Measurements from ENCODE around the gene OGDH.

Gene OGDH

DNA sequence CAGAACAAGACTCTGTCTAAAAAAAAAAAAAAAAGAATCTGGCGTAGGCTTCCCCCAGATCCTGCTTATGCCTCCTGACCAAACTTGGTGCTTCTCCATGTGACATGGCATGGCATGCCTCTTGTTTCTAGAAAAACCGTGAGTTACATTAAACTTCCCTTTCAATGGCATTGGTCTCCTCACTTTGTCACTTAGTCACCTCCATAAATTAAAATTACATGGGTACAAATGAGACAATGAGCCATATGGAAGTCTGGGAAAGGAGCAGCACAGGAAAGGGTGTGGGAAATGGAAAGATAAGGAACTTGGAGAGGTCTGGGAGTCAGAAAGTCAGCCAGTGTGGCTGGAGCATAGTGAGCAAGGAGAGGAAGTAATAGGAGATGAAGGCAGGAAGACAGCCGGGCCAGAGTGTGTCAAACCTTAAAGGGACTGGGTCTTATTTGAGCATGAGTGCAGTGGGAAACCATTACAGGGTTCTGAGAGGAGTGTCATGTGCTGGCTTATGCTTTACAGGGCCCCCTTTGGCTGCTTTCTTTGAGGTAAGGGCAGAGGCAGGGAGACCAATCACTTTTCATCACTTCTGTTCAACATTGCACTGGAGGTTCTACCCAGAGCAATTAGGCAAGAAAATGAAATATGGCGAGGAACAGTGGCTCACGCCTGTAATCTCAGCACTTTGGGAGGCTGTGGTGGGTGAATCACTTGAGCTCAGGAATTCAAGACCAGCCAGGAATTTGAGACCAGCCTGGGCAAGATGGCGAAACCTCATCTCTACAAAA lies 120.9 kb downstream of the OGDH start:
- no peak for TF ChIP-seq TAF1 (IDR thresholded peaks at IDR 0.05; ENCODE audit: borderline replicate concordance, insufficient read depth, low read length)
- TF ChIP-seq SIN3A (IDR thresholded peaks at IDR 0.05; ENCODE audit: borderline replicate concordance, insufficient read depth, low read length) = no peak
- TF ChIP-seq, protein P1, sequence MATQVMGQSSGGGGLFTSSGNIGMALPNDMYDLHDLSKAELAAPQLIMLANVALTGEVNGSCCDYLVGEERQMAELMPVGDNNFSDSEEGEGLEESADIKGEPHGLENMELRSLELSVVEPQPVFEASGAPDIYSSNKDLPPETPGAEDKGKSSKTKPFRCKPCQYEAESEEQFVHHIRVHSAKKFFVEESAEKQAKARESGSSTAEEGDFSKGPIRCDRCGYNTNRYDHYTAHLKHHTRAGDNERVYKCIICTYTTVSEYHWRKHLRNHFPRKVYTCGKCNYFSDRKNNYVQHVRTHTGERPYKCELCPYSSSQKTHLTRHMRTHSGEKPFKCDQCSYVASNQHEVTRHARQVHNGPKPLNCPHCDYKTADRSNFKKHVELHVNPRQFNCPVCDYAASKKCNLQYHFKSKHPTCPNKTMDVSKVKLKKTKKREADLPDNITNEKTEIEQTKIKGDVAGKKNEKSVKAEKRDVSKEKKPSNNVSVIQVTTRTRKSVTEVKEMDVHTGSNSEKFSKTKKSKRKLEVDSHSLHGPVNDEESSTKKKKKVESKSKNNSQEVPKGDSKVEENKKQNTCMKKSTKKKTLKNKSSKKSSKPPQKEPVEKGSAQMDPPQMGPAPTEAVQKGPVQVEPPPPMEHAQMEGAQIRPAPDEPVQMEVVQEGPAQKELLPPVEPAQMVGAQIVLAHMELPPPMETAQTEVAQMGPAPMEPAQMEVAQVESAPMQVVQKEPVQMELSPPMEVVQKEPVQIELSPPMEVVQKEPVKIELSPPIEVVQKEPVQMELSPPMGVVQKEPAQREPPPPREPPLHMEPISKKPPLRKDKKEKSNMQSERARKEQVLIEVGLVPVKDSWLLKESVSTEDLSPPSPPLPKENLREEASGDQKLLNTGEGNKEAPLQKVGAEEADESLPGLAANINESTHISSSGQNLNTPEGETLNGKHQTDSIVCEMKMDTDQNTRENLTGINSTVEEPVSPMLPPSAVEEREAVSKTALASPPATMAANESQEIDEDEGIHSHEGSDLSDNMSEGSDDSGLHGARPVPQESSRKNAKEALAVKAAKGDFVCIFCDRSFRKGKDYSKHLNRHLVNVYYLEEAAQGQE (IDR thresholded peaks at IDR 0.05; ENCODE audit: insufficient read depth in 1 of 2, low read depth in 2 of 2, low read length in 2 of 2) = no peak
- TF ChIP-seq POLR2AphosphoS5 (IDR thresholded peaks at IDR 0.05; ENCODE audit: low read depth, low read length) = no peak; the same call in 1 of the 2 replicates

DNA sequence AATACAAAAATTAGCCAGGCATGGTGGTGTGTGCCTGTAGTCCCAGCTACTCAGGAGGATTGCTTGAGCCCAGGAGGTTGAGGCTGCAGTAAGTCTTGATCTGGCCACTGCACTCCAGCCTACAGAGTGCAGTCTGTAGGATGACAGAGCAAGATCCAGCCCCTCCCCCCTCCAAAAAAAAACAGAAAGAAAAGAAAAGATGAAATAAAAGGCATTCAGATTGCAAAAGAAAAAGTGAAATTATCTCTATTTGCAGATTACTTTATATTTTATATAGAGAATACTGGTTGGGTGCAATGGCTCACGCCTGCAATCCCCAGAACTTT lies 121.5 kb downstream of the OGDH start:
- TF ChIP-seq POLR2AphosphoS5 (IDR thresholded peaks at IDR 0.05; ENCODE audit: low read depth, low read length) (no peak), TAF1 (IDR thresholded peaks at IDR 0.05; ENCODE audit: borderline replicate concordance, insufficient read depth, low read length) (no peak), FOXP2 (optimal IDR thresholded peaks at IDR 0.05; ENCODE audit: borderline replicate concordance, extremely low read depth, extremely low read length, insufficient read depth) (no peak), SIN3A (IDR thresholded peaks at IDR 0.05; ENCODE audit: borderline replicate concordance, insufficient read depth, low read length) (no peak)
- TF ChIP-seq, protein P1 (IDR thresholded peaks at IDR 0.05; ENCODE audit: insufficient read depth in 1 of 2, low read depth in 2 of 2, low read length in 2 of 2) = no peak

DNA sequence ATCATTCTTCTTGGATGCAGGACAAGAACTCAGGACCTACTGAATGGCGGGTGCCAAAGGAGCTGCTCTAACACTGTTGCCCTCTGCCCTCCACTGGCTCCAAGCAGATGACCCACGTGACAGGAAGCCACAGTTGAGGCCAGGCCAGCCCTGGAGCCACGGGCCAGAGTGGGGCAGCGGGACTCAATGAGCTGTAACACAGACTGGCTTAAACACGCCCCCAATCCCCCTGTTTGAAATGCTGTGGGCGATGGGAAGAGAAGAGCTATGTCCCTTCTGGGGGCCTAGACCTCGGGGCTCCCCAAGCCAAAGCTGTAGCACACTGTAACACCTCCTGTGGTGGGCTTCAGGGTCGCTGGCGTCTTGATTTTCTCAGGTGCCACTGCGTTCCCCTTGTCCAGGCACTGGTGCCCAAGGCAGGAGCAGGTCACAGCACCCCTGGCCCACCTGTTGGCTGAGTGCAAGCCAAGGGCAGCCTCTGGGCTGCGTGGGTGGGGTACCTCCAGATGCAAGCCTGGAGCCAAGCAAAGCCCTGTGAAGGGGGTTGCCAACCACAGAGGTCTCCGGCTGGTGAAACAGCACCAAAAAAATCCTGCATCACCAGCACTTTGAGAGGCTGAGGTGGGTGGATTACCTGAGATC lies 123.6 kb downstream of the OGDH start:
- TF ChIP-seq SIN3A (IDR thresholded peaks at IDR 0.05; ENCODE audit: borderline replicate concordance, insufficient read depth, low read length) = no peak
- TF ChIP-seq, protein P1 (IDR thresholded peaks at IDR 0.05; ENCODE audit: insufficient read depth in 1 of 2, low read depth in 2 of 2, low read length in 2 of 2) = no peak

DNA sequence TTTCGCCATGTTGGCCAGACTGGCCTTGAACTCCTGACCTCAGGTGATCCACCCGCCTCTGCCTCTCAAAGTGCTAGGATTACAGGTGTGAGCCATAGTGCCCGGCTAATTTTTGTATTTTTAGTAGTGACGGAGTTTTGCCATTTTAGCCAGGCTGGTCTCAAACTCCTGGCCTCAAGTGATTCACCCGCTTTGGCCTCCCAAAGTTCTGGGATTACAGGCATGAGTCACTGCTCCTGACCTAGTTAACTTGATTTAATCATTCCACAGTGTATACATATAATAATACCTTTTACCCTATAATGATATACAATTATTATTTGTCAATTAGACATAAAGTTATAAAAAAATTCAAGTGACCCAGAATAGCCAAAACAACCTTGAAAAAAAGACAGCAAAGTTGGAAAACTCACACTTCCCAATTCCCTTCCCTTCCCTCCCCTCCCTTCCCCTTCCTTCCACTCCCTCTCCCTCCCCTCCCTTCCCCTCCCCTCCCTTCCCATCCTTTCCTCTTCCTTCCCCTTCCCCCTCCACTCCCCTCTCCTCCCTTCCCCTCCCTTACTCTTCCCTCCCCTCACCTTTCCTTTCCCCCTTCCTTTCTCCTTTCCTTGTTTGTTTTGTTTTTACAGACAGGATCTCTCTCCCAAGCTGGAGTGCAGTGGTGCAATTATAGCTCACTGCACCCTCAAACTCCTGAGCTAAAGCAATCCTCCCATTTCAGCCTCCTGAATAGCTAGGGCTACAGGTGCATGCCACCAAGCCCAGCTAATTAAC lies 127.5 kb downstream of the OGDH start:
- TF ChIP-seq FOXP2 (optimal IDR thresholded peaks at IDR 0.05; ENCODE audit: borderline replicate concordance, extremely low read depth, extremely low read length, insufficient read depth) = no peak

DNA sequence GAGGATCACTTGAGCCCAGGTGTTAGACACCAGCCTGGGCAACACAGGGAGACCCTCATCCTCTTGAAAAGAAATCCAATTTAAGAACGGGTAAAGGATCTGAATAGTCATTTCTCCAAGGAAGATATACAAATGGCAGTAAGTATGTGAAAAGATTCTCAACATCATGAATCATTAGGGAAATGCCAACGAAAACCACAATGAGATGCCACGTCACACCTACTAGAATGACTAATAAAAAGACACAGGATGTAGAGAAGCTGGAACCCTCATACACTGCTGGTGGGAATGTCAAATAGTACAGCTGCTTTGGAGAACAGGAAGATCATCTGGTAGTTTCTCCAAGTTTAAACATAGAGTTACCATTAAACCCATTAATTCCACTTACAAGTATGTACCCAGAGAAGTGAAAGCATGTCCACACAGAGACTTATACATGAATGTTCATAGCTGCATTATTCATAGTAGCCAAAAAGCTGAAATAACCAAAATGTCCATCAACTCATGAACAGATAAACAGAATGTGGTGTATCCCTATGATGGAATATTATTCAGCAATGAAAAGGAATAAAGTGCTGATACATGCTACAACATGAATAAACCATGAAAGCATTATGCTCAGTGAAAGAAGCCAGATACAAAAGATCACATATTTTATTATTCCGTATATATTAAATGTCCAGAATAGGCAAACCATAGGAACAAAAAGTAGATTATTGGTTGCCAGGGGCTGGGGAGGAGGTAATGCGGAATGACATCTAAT lies 129.2 kb downstream of the OGDH start:
- TF ChIP-seq TAF1 (IDR thresholded peaks at IDR 0.05; ENCODE audit: borderline replicate concordance, insufficient read depth, low read length) = no peak
- TF ChIP-seq FOXP2 (optimal IDR thresholded peaks at IDR 0.05; ENCODE audit: borderline replicate concordance, extremely low read depth, extremely low read length, insufficient read depth) = no peak
- TF ChIP-seq POLR2AphosphoS5 (IDR thresholded peaks at IDR 0.05; ENCODE audit: low read depth, low read length) = no peak
- TF ChIP-seq SIN3A (IDR thresholded peaks at IDR 0.05; ENCODE audit: borderline replicate concordance, insufficient read depth, low read length) = no peak
- TF ChIP-seq, protein P1 (IDR thresholded peaks at IDR 0.05; ENCODE audit: insufficient read depth in 1 of 2, low read depth in 2 of 2, low read length in 2 of 2) = no peak

Data from PFSK-1 (cell line).